Measurements from ENCODE around the gene PTPN23. TPM values are rescaled to one million over a fixed set of nuclear protein-coding genes. Genes with fewer than 3 reads are reported as not detected.

Gene PTPN23
- total and polyA plus RNA-seq, 2 of the 13 experiments (the other 11 are each of a cell fraction or from before 2014, with no cell fraction given) = 2.3 to 3.7 TPM

GRCh38 chr3:47420511-47421484 is 40.0 kb downstream of the PTPN23 start (continued):
- TF ChIP-seq ZNF138 (CRISPR knock-in tag; IDR thresholded peaks at IDR 0.05; ENCODE audit: low read depth) = no peak
- no peak for TF ChIP-seq ZNF557 (CRISPR knock-in tag; IDR thresholded peaks at IDR 0.05)
- no peak for TF ChIP-seq RFX1 (IDR thresholded peaks at IDR 0.05)
- TF ChIP-seq NONO (IDR thresholded peaks at IDR 0.05) = no peak
- TF ChIP-seq NONO (CRISPR knock-in tag; conservative IDR thresholded peaks at IDR 0.05) = 0 out of 2 replicates have a peak, but pooled peaks have one; percentile 25
- TF ChIP-seq KLF12 (CRISPR knock-in tag; IDR thresholded peaks at IDR 0.05; ENCODE audit: borderline replicate concordance) = no peak
- TF ChIP-seq GATAD1 (CRISPR knock-in tag; IDR thresholded peaks at IDR 0.05) = peak; percentile 50; the same call in 1 of the 2 replicates
- TF ChIP-seq HNRNPK (IDR thresholded peaks at IDR 0.05; ENCODE audit: low read depth, low read length, poor library complexity, severe bottlenecking) = no peak
- no peak for TF ChIP-seq SATB2 (CRISPR knock-in tag; IDR thresholded peaks at IDR 0.05)
- TF ChIP-seq AHDC1 (CRISPR knock-in tag; IDR thresholded peaks at IDR 0.05; ENCODE audit: borderline replicate concordance) = no peak
- no peak for TF ChIP-seq YEATS4 (CRISPR knock-in tag; IDR thresholded peaks at IDR 0.05; ENCODE audit: borderline replicate concordance)
- no peak for TF ChIP-seq ZNF333 (CRISPR knock-in tag; IDR thresholded peaks at IDR 0.05; ENCODE audit: borderline replicate concordance)
- no peak for TF ChIP-seq KLF15 (CRISPR knock-in tag; IDR thresholded peaks at IDR 0.05; ENCODE audit: borderline replicate concordance)
- TF ChIP-seq NR2F6 (IDR thresholded peaks at IDR 0.05) = no peak
- no peak; the same call in 1 of the 2 replicates for TF ChIP-seq NR2F6 (CRISPR knock-in tag; IDR thresholded peaks at IDR 0.05)
- no peak for TF ChIP-seq ZNF674 (CRISPR knock-in tag; IDR thresholded peaks at IDR 0.05; ENCODE audit: low read depth)
- no peak for TF ChIP-seq PAWR (CRISPR knock-in tag; IDR thresholded peaks at IDR 0.05; ENCODE audit: borderline replicate concordance)
- TF ChIP-seq ZNF709 (CRISPR knock-in tag; IDR thresholded peaks at IDR 0.05) = no peak
- no peak for TF ChIP-seq SP4 (CRISPR knock-in tag; IDR thresholded peaks at IDR 0.05)
- TF ChIP-seq AFF4 (CRISPR knock-in tag; IDR thresholded peaks at IDR 0.05) = no peak

Measured in HepG2 (cell line).